Neural crest cell (in vitro differentiated cells): Measurements from ENCODE around the gene DNAJC18. TPM values are rescaled to one million over a fixed set of nuclear protein-coding genes. Genes with fewer than 3 reads are reported as not detected.

Experiments used
- DNase-seq: peaks from one replicate; pipeline ENCODE4 v3.0.0; 2021; ENCODE audit warnings: low read depth, mixed read lengths, low spot score
- H3K27ac Mint-ChIP-seq: one replicate; pipeline ENCODE4 v1.8.0; 2021; ENCODE audit warnings: mild to moderate bottlenecking, mixed read lengths; ENCODE audit not compliant: unreplicated experiment
- H3K27me3 Mint-ChIP-seq: 2 replicates; pipeline ENCODE4 v1.8.0; 2021; ENCODE audit warnings: low read depth, mild to moderate bottlenecking, mixed read lengths
- H3K36me3 Mint-ChIP-seq: 2 replicates; pipeline ENCODE4 v1.8.0; 2021; ENCODE audit warnings: low read depth, mild to moderate bottlenecking, mixed read lengths
- H3K4me1 Mint-ChIP-seq: 2 replicates; pipeline ENCODE4 v1.8.0; 2021; ENCODE audit warnings: mixed read lengths
- H3K4me3 Mint-ChIP-seq: one replicate; pipeline ENCODE4 v1.8.0; 2021; ENCODE audit warnings: mild to moderate bottlenecking, mixed read lengths
- H3K9me3 Mint-ChIP-seq: 2 replicates; pipeline ENCODE4 v1.8.0; 2021; ENCODE audit warnings: mixed read lengths
- total RNA-seq: library from RNA; stranded (reverse); gene quantifications from 2 replicates; pipeline ENCODE4 v1.2.1, GENCODE V29; 2021
- TF ChIP-seq, protein P1 (sequence below): fragments of 200-600 bp; sonication (generic); conservative IDR thresholded peaks from 2 replicates; pipeline ENCODE4 v1.5.0; 2021; ENCODE audit warnings: antibody characterized with exemption, mild to moderate bottlenecking

The DNAJC18 gene
- total RNA-seq, 1 donor from 2014 or later = 27.9 TPM

DNA sequence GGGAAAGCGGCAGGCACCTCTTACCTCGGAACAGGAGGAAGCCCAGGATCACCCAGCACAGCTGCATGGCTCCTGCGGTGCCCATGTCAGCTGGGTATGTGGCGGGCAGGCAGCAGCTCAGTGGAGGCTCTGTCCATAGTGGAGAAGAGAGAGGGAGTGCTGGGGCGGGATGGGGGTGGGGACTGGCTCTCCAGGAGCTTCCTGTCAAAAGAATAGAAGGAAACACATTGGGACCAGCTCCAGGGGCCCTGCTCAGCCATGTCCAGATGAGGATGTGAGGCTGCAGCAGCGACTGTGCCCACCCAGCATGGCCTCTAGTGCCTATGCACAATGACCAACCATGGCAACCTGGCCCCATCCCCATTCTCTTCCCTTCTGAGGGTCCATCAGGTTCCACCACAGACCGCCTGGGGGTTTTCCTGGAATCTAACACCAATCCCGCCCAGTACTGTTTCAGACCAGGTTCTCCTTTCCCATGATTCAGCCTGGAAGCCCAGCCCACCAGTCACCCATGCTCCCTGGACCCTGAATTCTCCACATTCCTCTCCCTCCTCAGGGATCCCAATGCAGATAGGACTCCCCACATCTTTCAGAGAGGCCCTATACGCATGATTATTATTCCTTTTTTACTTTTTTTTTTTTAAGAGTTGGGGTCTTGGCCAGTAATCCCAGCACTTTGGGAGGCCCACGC is 23.4 kb upstream of the DNAJC18 start, which contains the start of gene ECSCR:
TSS of gene ECSCR (minus strand) at position 158 of the 691 bp plus-strand sequence. CDS start at position 85, 73 bp downstream.
- Mint-ChIP-seq H3K4me3 (no peak within 1 kb of the TSS), H3K27me3 (no peaks in the 10 kb centered on the region), H3K27ac (no peak within 1 kb of the TSS), H3K4me1 (peaks cover 17% of the 10 kb centered on the region), H3K9me3 (no peaks in the 10 kb centered on the region), H3K36me3 (no peaks in the 10 kb centered on the region)
- TF ChIP-seq, protein P1, sequence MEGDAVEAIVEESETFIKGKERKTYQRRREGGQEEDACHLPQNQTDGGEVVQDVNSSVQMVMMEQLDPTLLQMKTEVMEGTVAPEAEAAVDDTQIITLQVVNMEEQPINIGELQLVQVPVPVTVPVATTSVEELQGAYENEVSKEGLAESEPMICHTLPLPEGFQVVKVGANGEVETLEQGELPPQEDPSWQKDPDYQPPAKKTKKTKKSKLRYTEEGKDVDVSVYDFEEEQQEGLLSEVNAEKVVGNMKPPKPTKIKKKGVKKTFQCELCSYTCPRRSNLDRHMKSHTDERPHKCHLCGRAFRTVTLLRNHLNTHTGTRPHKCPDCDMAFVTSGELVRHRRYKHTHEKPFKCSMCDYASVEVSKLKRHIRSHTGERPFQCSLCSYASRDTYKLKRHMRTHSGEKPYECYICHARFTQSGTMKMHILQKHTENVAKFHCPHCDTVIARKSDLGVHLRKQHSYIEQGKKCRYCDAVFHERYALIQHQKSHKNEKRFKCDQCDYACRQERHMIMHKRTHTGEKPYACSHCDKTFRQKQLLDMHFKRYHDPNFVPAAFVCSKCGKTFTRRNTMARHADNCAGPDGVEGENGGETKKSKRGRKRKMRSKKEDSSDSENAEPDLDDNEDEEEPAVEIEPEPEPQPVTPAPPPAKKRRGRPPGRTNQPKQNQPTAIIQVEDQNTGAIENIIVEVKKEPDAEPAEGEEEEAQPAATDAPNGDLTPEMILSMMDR = no peak
- no peak for DNase-seq

DNA sequence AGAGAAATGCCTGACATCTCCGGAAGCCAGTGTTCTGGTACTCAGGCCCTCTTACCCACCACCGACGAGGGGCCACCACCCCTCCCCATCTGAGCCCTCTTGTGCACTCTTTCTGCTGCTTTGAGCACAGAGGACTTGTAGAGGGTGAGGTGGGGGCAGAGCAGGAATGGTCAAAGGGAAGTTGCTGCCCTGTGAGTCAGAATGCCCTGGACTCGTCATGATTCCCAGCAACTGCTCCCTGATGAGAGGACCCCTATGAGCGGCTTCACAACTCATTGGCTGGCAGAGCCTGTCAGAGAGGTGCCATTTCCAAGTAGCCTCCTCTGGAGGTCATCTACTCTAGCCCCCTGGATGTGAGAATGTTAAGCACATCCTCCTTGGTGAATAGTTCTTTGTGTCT is 22.4 kb upstream of the DNAJC18 start:
- TF ChIP-seq, protein P1 = no peak
- H3K27ac Mint-ChIP-seq = no peak overlapping the region
- no peak overlapping the region for H3K4me3 Mint-ChIP-seq
- no peak for DNase-seq
- H3K4me1 Mint-ChIP-seq = peaks cover 17% of the 10 kb centered on the region
- no peaks in the 10 kb centered on the region for H3K9me3 Mint-ChIP-seq
- no peaks in the 10 kb centered on the region for H3K27me3 Mint-ChIP-seq
- no peaks in the 10 kb centered on the region for H3K36me3 Mint-ChIP-seq

DNA sequence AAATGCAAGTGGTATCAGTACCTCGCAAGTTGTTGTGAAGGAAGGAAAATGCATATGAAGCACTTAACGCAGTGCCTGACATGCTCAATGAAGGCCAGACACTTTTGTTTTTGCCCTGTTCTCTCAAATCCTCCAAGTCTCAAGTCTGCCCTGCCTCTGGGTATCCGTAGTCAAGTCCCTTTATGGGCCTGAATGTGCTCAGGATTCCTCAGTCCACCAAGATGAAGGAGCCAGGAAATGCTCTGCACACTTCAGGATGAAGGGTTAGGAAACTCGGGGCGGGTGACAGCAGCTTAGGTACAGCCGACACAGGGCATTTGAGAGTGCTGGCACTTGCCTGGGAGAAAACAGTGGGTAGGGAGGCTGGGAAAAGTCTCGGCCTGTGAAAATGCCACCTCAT is 21.9 kb upstream of the DNAJC18 start:
- Mint-ChIP-seq H3K9me3 (no peaks in the 10 kb centered on the region), H3K4me1 (peaks cover 17% of the 10 kb centered on the region), H3K27ac (no peak overlapping the region), H3K4me3 (no peak overlapping the region), H3K27me3 (no peaks in the 10 kb centered on the region), H3K36me3 (no peaks in the 10 kb centered on the region)
- TF ChIP-seq, protein P1 = no peak
- DNase-seq = no peak

DNA sequence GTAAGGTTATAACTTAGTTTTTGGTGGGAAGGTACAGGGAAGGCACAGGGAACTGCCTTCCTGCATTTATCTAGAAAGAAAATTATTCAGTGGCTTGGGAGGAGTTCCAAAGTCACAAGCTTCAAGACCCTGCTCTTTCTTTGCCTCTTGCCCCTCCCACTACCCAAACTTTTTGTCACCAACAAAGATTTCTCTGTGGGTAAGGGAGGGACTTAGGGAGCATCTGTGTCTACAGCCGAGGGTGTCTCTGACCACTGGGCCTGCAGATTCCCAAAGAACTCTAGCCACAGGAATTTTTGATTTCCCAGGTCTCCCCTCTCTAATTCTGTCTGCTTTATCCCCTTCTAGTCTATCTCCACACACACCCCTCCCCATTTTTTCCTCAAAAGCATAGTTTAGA is 21.1 kb upstream of the DNAJC18 start:
- no peaks in the 10 kb centered on the region for H3K27me3 Mint-ChIP-seq

DNA sequence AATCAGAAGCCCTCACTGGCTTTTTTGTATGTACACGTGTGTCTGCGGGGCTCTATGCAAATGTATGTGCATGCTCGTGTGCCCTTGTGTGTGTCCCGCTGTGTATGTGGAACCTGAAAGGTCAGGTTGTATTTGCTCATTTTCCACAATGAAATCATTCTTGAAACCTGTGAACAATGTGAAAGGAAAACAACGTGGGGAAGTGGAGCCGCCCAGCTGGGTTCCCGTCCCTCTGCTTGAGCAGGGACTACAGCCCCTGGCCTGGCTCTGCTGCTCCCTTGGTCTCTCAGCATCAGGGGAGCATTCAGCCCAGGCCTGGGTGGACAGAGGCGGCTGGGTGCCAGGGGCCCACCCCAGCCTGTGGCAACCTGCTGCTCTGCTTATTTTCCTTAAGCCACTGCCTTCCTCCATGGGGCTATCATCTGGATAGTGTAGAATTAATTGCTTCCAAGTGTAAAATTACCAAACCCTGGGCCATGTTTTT is 20.2 kb upstream of the DNAJC18 start:
- Mint-ChIP-seq H3K27me3 (no peaks in the 10 kb centered on the region), H3K4me3 (no peak overlapping the region), H3K4me1 (peaks cover 17% of the 10 kb centered on the region), H3K27ac (no peak overlapping the region), H3K36me3 (no peaks in the 10 kb centered on the region), H3K9me3 (no peaks in the 10 kb centered on the region)
- TF ChIP-seq, protein P1 = no peak
- no peak for DNase-seq

More for the DNA sequence above, 21.1 kb upstream of the DNAJC18 start:
- H3K4me3 Mint-ChIP-seq = no peak overlapping the region
- H3K36me3 Mint-ChIP-seq = no peaks in the 10 kb centered on the region
- no peaks in the 10 kb centered on the region for H3K9me3 Mint-ChIP-seq
- peaks cover 17% of the 10 kb centered on the region for H3K4me1 Mint-ChIP-seq
- TF ChIP-seq, protein P1 = no peak
- no peak overlapping the region for H3K27ac Mint-ChIP-seq
- DNase-seq = no peak
